GM10266 (cell line): Measurements from ENCODE around the gene ABTB1.

Experiments used
- DNase-seq: peaks from one replicate; pipeline ENCODE4 v3.0.0; 2012; ENCODE audit errors: extremely low spot score
- CTCF ChIP-seq: IDR thresholded peaks from 2 replicates; pipeline ENCODE4 v1.5.1; 2012; ENCODE audit warnings: mild to moderate bottlenecking, low read depth; ENCODE audit not compliant: control insufficient read depth, insufficient read depth; ENCODE audit errors: missing control alignments

ABTB1 gene

GRCh38 chr3:127673191-127674100 lies 694 bp downstream of the ABTB1 start:
- peak; percentile 70 for DNase-seq
- no peak for TF ChIP-seq CTCF

DNA sequence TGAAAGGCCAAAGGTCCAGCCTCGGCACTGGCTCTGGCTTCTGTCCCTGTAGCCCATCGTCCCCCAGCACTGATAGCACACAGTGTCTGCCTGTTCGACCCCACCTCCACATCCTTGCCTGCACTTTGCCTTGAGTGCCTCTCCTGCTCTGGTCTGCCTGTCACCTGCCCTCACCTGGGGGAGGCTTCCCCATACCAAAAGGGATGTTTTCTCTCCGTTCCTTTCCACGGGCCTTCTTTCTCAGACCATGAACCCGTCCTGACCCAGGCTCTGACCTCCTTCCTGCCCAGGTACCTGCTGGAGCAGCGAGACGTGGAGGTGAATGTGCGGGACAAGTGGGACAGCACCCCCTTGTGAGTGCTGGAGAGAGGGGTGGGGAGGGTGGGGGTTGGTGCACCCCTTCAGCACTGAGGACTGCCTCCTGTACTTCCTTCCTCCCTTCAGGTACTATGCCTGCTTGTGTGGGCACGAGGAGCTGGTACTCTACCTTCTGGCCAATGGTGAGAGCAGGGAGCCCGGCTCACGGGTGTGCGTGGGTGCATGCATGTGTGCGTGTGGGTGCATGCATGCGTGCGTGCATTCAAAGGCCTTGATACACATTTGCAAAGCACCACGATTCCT lies 1.5 kb downstream of the ABTB1 start:
- no peak for TF ChIP-seq CTCF
- DNase-seq = no peak

GRCh38 chr3:127674790-127675189 lies 2.0 kb downstream of the ABTB1 start:
- no peak for DNase-seq
- TF ChIP-seq CTCF = no peak

DNA sequence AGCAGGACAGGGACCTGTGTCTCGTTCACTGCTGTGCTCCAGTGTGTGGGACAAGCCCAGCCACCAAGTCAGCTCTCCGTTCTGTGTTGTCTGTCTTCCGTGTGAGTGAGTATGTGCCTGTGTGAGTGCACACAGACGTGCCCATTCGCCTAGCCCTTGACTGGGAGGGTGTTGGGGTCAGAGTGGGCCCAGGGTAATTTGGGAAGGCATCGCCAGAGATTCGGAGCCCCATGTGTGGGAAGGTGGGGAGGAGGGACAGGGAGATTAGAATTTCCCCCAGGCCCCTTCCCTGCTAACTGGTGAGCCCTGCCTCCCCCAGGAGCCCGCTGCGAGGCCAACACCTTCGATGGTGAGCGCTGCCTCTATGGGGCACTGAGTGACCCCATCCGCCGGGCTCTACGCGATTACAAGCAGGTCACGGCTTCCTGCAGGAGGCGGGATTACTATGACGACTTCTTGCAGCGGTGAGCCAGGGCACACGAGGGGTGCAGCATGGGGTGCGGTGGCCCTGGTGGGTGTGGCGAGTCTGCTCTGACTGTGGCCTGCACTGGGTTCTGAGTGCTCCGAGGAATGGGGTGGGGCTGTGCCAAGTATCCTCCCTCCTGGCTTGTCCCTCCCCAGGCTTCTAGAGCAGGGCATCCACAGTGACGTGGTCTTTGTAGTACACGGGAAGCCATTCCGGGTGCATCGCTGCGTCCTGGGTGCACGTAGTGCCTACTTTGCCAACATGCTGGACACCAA lies 3.1 kb downstream of the ABTB1 start:
- DNase-seq = no peak
- TF ChIP-seq CTCF = no peak

DNA sequence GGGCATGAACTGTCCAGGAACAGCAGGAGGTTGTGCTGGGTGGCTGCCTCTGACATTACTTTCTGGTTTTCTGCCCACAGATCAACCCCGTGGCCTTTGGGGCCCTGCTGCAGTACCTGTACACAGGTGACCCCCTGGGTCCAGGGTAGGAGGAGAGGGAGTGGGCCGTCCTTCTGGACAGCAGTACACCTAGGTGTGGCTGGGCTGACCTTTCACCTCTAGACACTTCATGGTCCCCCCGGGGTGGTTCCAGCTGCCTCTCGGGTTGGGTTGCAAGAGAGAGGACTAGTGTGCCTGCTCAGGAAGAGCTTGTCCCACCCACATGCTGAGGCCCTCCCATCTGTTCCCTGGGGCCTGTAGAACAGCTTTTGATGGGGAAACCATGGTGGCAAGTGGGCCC lies 3.7 kb downstream of the ABTB1 start:
- TF ChIP-seq CTCF = no peak
- no peak for DNase-seq

- DNase-seq = no peak
- no peak for TF ChIP-seq CTCF
These were observed 4.2 kb downstream of the ABTB1 start for GRCh38 chr3:127676921-127677351.
